Endodermal cell (in vitro differentiated cells): Measurements from ENCODE around the gene SENP7. TPM values are rescaled to one million over a fixed set of nuclear protein-coding genes. Genes with fewer than 3 reads are reported as not detected.

Source experiments
- DNase-seq: peaks from one replicate; pipeline ENCODE4 v3.0.0-alpha.2; 2017
- H3K27ac ChIP-seq: 2 replicates; pipeline ENCODE4 v1.5.1; 2013; ENCODE audit warnings: mild to moderate bottlenecking, low read depth, low read length, moderate library complexity
- H3K27me3 ChIP-seq: 2 replicates; pipeline ENCODE4 v1.6.1; 2013; ENCODE audit warnings: mild to moderate bottlenecking, low read length, moderate library complexity; ENCODE audit not compliant: insufficient read depth, control insufficient read depth, poor library complexity, severe bottlenecking
- H3K36me3 ChIP-seq: 2 replicates; pipeline ENCODE4 v1.7.0; 2013; ENCODE audit warnings: mild to moderate bottlenecking, low read length, moderate library complexity; ENCODE audit not compliant: control insufficient read depth, insufficient read depth
- H3K4me1 ChIP-seq: one replicate; pipeline ENCODE4 v1.7.0; 2013; ENCODE audit warnings: low read length; ENCODE audit not compliant: control insufficient read depth, insufficient read depth
- H3K4me3 ChIP-seq: 2 replicates; pipeline ENCODE4 v1.5.1; 2013; ENCODE audit warnings: mild to moderate bottlenecking, low read length, moderate library complexity
- H3K9ac ChIP-seq: 2 replicates; pipeline ENCODE4 v1.6.1; 2013; ENCODE audit warnings: mild to moderate bottlenecking, low read length, moderate library complexity; ENCODE audit not compliant: poor library complexity, severe bottlenecking; ENCODE audit errors: extremely low read depth
- H3K9me3 ChIP-seq: 2 replicates; pipeline ENCODE4 v1.6.1; 2013; ENCODE audit warnings: mild to moderate bottlenecking, low read length, moderate library complexity; ENCODE audit not compliant: control insufficient read depth
- H3K27ac Mint-ChIP-seq: 2 replicates; pipeline ENCODE4 v1.8.0; 2020; ENCODE audit warnings: mixed read lengths
- H3K27me3 Mint-ChIP-seq: 2 replicates; pipeline ENCODE4 v1.8.0; 2021; ENCODE audit warnings: mild to moderate bottlenecking, mixed read lengths; ENCODE audit not compliant: insufficient read depth
- H3K36me3 Mint-ChIP-seq: 2 replicates; pipeline ENCODE4 v1.8.0; 2020; ENCODE audit warnings: low read depth, mixed read lengths
- H3K4me1 Mint-ChIP-seq: 2 replicates; pipeline ENCODE4 v1.8.0; 2020; ENCODE audit warnings: mixed read lengths
- H3K4me3 Mint-ChIP-seq: 2 replicates; pipeline ENCODE4 v1.8.0; 2020; ENCODE audit warnings: mild to moderate bottlenecking, moderate library complexity, mixed read lengths
- H3K9me3 Mint-ChIP-seq: 2 replicates; pipeline ENCODE4 v1.8.0; 2020; ENCODE audit warnings: mild to moderate bottlenecking, mixed read lengths
- CTCF ChIP-seq: fragments of 200-600 bp; sonication (generic); conservative IDR thresholded peaks from 2 replicates; pipeline ENCODE4 v1.5.0; 2021; ENCODE audit warnings: antibody characterized with exemption, mild to moderate bottlenecking
- WGBS, 2 experiments: methylation state at CpG; one replicate each; pipeline versions ENCODE4 v1.1.5 to v1.1.7; 2013; ENCODE audit warnings: missing lambda C conversion rate in 2 of 2, mixed read lengths in 1 of 2; ENCODE audit not compliant: insufficient coverage in 1 of 2, insufficient read length in 1 of 2; 5-methylcytosine and 5-hydroxymethylcytosine counted together
- total RNA-seq, 2 donors: library from RNA; stranded (reverse); fragmentation: NEBNext Ultra II Directional in 1 of 2; extraction: Animal tissue kit (Norgen Biotek cat#: 25700) in 1 of 2; gene quantifications; 2 replicates in 1 of 2; 3 replicates in 1 of 2; pipeline ENCODE4 v1.2.1, GENCODE V29; 2021

SENP7 gene
- total RNA-seq, 2 donors from 2014 or later = 19.3 to 22.1 TPM

GRCh38 chr3:101279765-101280385 lies 233.1 kb downstream of the SENP7 start:
- H3K27me3 ChIP-seq = peaks cover 5% of the 10 kb centered on the region
- H3K9ac ChIP-seq = no peak overlapping the region
- H3K27ac ChIP-seq = no peak overlapping the region
- H3K9me3 ChIP-seq = no peaks in the 10 kb centered on the region
- Mint-ChIP-seq H3K9me3 (no peaks in the 10 kb centered on the region), H3K4me3 (no peak overlapping the region), H3K4me1 (peaks cover 1% of the 10 kb centered on the region), H3K36me3 (no peaks in the 10 kb centered on the region), H3K27me3 (peaks cover 11% of the 10 kb centered on the region), H3K27ac (no peak overlapping the region)
- no peaks in the 10 kb centered on the region for H3K36me3 ChIP-seq
- H3K4me1 ChIP-seq = no peaks in the 10 kb centered on the region
- no peak for DNase-seq
- no peak for TF ChIP-seq CTCF
- 83 to 100% methylated on average over 1 of the region's 1 CpG for WGBS, 2 experiments
- H3K4me3 ChIP-seq = no peak overlapping the region

- DNase-seq = no peak
- H3K27me3 Mint-ChIP-seq = peaks cover 15% of the 10 kb centered on the region
- no peak overlapping the region for H3K4me3 Mint-ChIP-seq
- Histone ChIP-seq H3K9me3 (no peaks in the 10 kb centered on the region), H3K27ac (no peak overlapping the region), H3K36me3 (no peaks in the 10 kb centered on the region), H3K4me3 (no peak overlapping the region), H3K4me1 (no peaks in the 10 kb centered on the region), H3K9ac (no peak overlapping the region), H3K27me3 (peaks cover 5% of the 10 kb centered on the region)
- no peaks in the 10 kb centered on the region for H3K36me3 Mint-ChIP-seq
- H3K9me3 Mint-ChIP-seq = no peaks in the 10 kb centered on the region
- TF ChIP-seq CTCF = no peak
- H3K4me1 Mint-ChIP-seq = peaks cover 1% of the 10 kb centered on the region
- no peak overlapping the region for H3K27ac Mint-ChIP-seq
Measured at GRCh38 chr3:101279162-101279561, 233.8 kb downstream of the SENP7 start.

GRCh38 chr3:101278727-101279126 lies 234.3 kb downstream of the SENP7 start:
- Mint-ChIP-seq H3K4me3 (no peak overlapping the region), H3K27ac (no peak overlapping the region), H3K4me1 (peaks cover 1% of the 10 kb centered on the region), H3K36me3 (no peaks in the 10 kb centered on the region), H3K9me3 (no peaks in the 10 kb centered on the region), H3K27me3 (peaks cover 16% of the 10 kb centered on the region)
- Histone ChIP-seq H3K9me3 (no peaks in the 10 kb centered on the region), H3K4me1 (no peaks in the 10 kb centered on the region), H3K9ac (no peak overlapping the region), H3K4me3 (no peak overlapping the region), H3K27ac (no peak overlapping the region), H3K36me3 (no peaks in the 10 kb centered on the region), H3K27me3 (peaks cover 5% of the 10 kb centered on the region)
- no peak for DNase-seq
- no peak for TF ChIP-seq CTCF

Other genes starting within 250 kb of the SENP7 start
- under 1 TPM; 0.18 to 0.26 TPM for gene IMPG2, start 192.6 kb downstream of the SENP7 start, total RNA-seq
- gene TRMT10C, start 48.7 kb upstream of the SENP7 start, total RNA-seq = 10 to 100 TPM; 41.4 to 41.8 TPM
- gene PCNP, start 61.0 kb upstream of the SENP7 start, total RNA-seq = 100 to 1,000 TPM; 192 to 214 TPM
- gene ZBTB11, start 163.9 kb upstream of the SENP7 start, total RNA-seq = 10 to 100 TPM; 16.8 to 20.9 TPM
- 1,000 to 10,000 TPM; 1,708 to 1,749 TPM for gene RPL24, start 173.5 kb upstream of the SENP7 start, total RNA-seq
- gene CEP97, start 211.4 kb upstream of the SENP7 start, total RNA-seq = 10 to 100 TPM; 13.7 to 21.3 TPM